K562 (cell line): ENCODE data around the gene SCUBE1. TPM values are rescaled to one million over a fixed set of nuclear protein-coding genes. Genes with fewer than 3 reads are reported as not detected.

Experiments
- ATAC-seq: fragments of 200-7000 bp; cut with Tn5 transposase; 3 replicates; pipeline ENCODE4 v1.9.1; 2020; ENCODE audit warnings: moderate library complexity
- BruUV-seq: library from RNA; stranded (reverse); fragments of 400-500 nt; replicated peaks from 2 replicates; lab custom pipeline; 2021; lab: Mats Ljungman, UMichigan
- CTCF ChIA-PET: fragments of 300-600 bp; formaldehyde crosslinking; extraction: SDS; loops from one replicate; lab custom pipeline; 2021; ENCODE audit warnings: low intra/inter-chr PET ratio; lab: Yijun Ruan, JAX
- POLR2A ChIA-PET: fragments of 300-600, 350-650 bp; sonication (Branson Sonifier 250); formaldehyde crosslinking; extraction: SDS; loops from one replicate; lab custom pipeline; 2021; ENCODE audit warnings: antibody characterized with exemption, inconsistent platforms; lab: Yijun Ruan, JAX
- DNase-seq, 4 experiments: peaks; one replicate each; pipeline versions ENCODE4 v3.0.0 to v3.0.0-alpha.2; 2011 to 2018; ENCODE audit warnings: low spot score in 3 of 4, mixed read lengths in 3 of 4; ENCODE audit errors: extremely low read depth in 1 of 4
- FAIRE-seq: peaks from 2 replicates; lab custom pipeline; 2011; peaks lifted over from hg19 to GRCh38; lab: Jason Lieb, UNC
- H2AFZ ChIP-seq: 2 replicates; pipeline ENCODE4 v1.6.0; 2011; ENCODE audit warnings: low read depth, low read length, control low read depth, inconsistent platforms
- H3K27ac ChIP-seq: fragments of 200-600 bp; 3 replicates; pipeline ENCODE4 v1.8.0; 2011; ENCODE audit warnings: low read depth, mild to moderate bottlenecking, control low read depth, inconsistent platforms, low read length, moderate library complexity, mixed read lengths; ENCODE audit errors: extremely low read depth
- H3K27me3 ChIP-seq, 2 experiments: fragments of 300-600 bp in 1 of 2; 2 replicates in 1 of 2; 3 replicates in 1 of 2; pipeline versions ENCODE4 v1.6.0 to v1.8.0; 2011; ENCODE audit warnings: inconsistent platforms in 2 of 2, low read length in 2 of 2, mild to moderate bottlenecking in 1 of 2, mixed read lengths in 1 of 2, moderate library complexity in 1 of 2; ENCODE audit not compliant: control insufficient read depth in 2 of 2, insufficient read depth in 2 of 2
- H3K36me3 ChIP-seq: fragments of 300-600 bp; 3 replicates; pipeline ENCODE4 v1.8.0; 2011; ENCODE audit warnings: mild to moderate bottlenecking, low read length, inconsistent platforms; ENCODE audit not compliant: control insufficient read depth, insufficient read depth
- H3K4me1 ChIP-seq, 2 experiments: fragments of 200-600 bp in 1 of 2; replicated peaks in 1 of 2; 2 replicates in 1 of 2; 3 replicates in 1 of 2; pipeline versions ENCODE4 v1.5.1 to v1.8.0; 2011; ENCODE audit warnings: inconsistent platforms in 2 of 2, low read length in 2 of 2, mild to moderate bottlenecking in 1 of 2, mixed read lengths in 1 of 2, moderate library complexity in 1 of 2; ENCODE audit not compliant: control insufficient read depth in 2 of 2, insufficient read depth in 2 of 2
- H3K4me2 ChIP-seq: 2 replicates; pipeline ENCODE4 v1.6.1; 2011; ENCODE audit warnings: low read length, control low read depth, inconsistent platforms, mixed read lengths; ENCODE audit not compliant: insufficient read depth
- H3K4me3 ChIP-seq: fragments of 200-600 bp; sonication (generic), shearing (Covaris generic); 2 replicates; pipeline ENCODE4 v1.5.1; 2016; ENCODE audit warnings: control low read depth, inconsistent platforms
- H3K79me2 ChIP-seq: fragments of 200-600 bp; 3 replicates; pipeline ENCODE4 v1.8.0; 2011; ENCODE audit warnings: low read length, inconsistent platforms; ENCODE audit not compliant: control insufficient read depth, insufficient read depth
- H3K9ac ChIP-seq, 2 experiments: 2 replicates each; pipeline versions ENCODE4 v1.6.0 to v1.6.1; 2011; ENCODE audit warnings: low read depth in 2 of 2, low read length in 2 of 2, control low read depth in 1 of 2, inconsistent platforms in 1 of 2, mild to moderate bottlenecking in 1 of 2, mixed read lengths in 1 of 2; ENCODE audit not compliant: insufficient read depth in 1 of 2
- H3K9me1 ChIP-seq: one replicate; pipeline ENCODE4 v1.6.0; 2011; ENCODE audit warnings: inconsistent platforms, mild to moderate bottlenecking, low read length, moderate library complexity; ENCODE audit not compliant: control insufficient read depth, insufficient read depth
- H3K9me3 ChIP-seq: replicated peaks from 2 replicates; pipeline ENCODE4 v1.5.1; 2011; ENCODE audit warnings: low read depth, low read length, inconsistent platforms; ENCODE audit not compliant: control insufficient read depth, insufficient read depth
- H4K20me1 ChIP-seq: replicated peaks from 2 replicates; pipeline ENCODE4 v1.6.1; 2011; ENCODE audit warnings: low read length, inconsistent platforms, mixed read lengths; ENCODE audit not compliant: control insufficient read depth, insufficient read depth
- ATF4 ChIP-seq: fragments of 450-650 bp; formaldehyde crosslinking; IDR thresholded peaks from 2 replicates; pipeline ENCODE4 v1.4.0; 2022; ENCODE audit warnings: mild to moderate bottlenecking, moderate library complexity
- BMI1 ChIP-seq: fragments of 150-350 bp; IDR thresholded peaks from 2 replicates; pipeline ENCODE4 v1.6.1; 2014; ENCODE audit warnings: low read length
- CBX5 ChIP-seq: IDR thresholded peaks from 2 replicates; pipeline ENCODE4 v1.6.1; 2014; ENCODE audit warnings: low read depth, borderline replicate concordance
- ESRRA ChIP-seq: fragments of 450-650 bp; IDR thresholded peaks from 2 replicates; pipeline ENCODE4 v1.6.1; 2014; ENCODE audit warnings: low read depth, mild to moderate bottlenecking, moderate library complexity, borderline replicate concordance
- ILF3 ChIP-seq: fragments of 450-650 bp; IDR thresholded peaks from 2 replicates; pipeline ENCODE4 v1.6.1; 2018; ENCODE audit warnings: antibody characterized with exemption, mild to moderate bottlenecking, moderate library complexity, borderline replicate concordance
- MCM3 ChIP-seq: fragments of 450-650 bp; IDR thresholded peaks from 2 replicates; pipeline ENCODE4 v1.6.1; 2016
- MECOM ChIP-seq: fragments of 250-450 bp; sonication (Bioruptor Pico); IDR thresholded peaks from 2 replicates; pipeline ENCODE4 v1.8.0; 2022; ENCODE audit warnings: inconsistent platforms
- NCOR1 ChIP-seq: fragments of 450-650 bp; IDR thresholded peaks from 2 replicates; pipeline ENCODE4 v1.6.1; 2016; ENCODE audit warnings: mild to moderate bottlenecking, moderate library complexity
- SLC30A9 ChIP-seq: fragments of 250-450 bp; sonication (Bioruptor Pico); IDR thresholded peaks from 2 replicates; pipeline ENCODE4 v1.8.0; 2022; ENCODE audit warnings: mild to moderate bottlenecking, moderate library complexity
- TCF7 ChIP-seq: sonication (generic); IDR thresholded peaks from 2 replicates; pipeline ENCODE4 v1.6.1; 2016; ENCODE audit warnings: antibody characterized with exemption, borderline replicate concordance
- ZFPM2 ChIP-seq: fragments of 250-450 bp; sonication (Bioruptor Pico); IDR thresholded peaks from 2 replicates; pipeline ENCODE4 v1.5.1; 2022; ENCODE audit warnings: mild to moderate bottlenecking
- ZNF134 ChIP-seq: fragments of 250-450 bp; sonication (Bioruptor Pico); conservative IDR thresholded peaks from 2 replicates; pipeline ENCODE4 v1.4.0; 2020
- ZNF551 ChIP-seq: fragments of 250-450 bp; sonication (Bioruptor Pico); IDR thresholded peaks from 2 replicates; pipeline ENCODE4 v1.5.0; 2021; ENCODE audit warnings: mild to moderate bottlenecking, moderate library complexity
- WGBS: fragments of 100-300 bp; shearing (Covaris generic); methylation state at CpG from one replicate; pipeline ENCODE4 v1.1.6; 2016; ENCODE audit warnings: low coverage, mixed read lengths; ENCODE audit not compliant: insufficient coverage; ENCODE audit errors: missing lambda C conversion rate; 5-methylcytosine and 5-hydroxymethylcytosine counted together
- in situ Hi-C: fragments of 300-500 bp; cut with MboI; formaldehyde crosslinking; loops from 4 replicates; pipeline ENCODE4 v1.15.0; 2018; ENCODE audit warnings: inconsistent platforms, mixed read lengths
- intact Hi-C: fragments of 100-400 bp; cut with micrococcal nuclease; formaldehyde crosslinking; loops from 2 replicates; pipeline ENCODE4 v1.14.2; 2022
- polyA plus RNA-seq, 8 experiments: library from polyadenylated mRNA; depleted of rRNA in 4 of 8; stranded (reverse) in 5 of 8; unstranded in 3 of 8; fragments of >200 nt; fragmentation: Nextera tagmentation in 2 of 8; fragmentation: Illumina TruSeq in 1 of 8; extraction: Ambion mirVana in 2 of 8; extraction: Trizol in 1 of 8; gene quantifications; 2 replicates each; pipeline versions ENCODE4 v1.2.1 to v1.2.3, GENCODE V29; 2011 to 2014; ENCODE audit warnings: inconsistent platforms in 1 of 8, missing spikeins in 1 of 8
- total RNA-seq, 7 experiments: library from RNA; depleted of rRNA in 6 of 7; stranded (reverse); fragments of >200 nt in 6 of 7; fragmentation: Illumina TruSeq in 2 of 7; extraction: Trizol in 2 of 7; gene quantifications; 2 replicates each; pipeline versions ENCODE4 v1.2.1 to v1.2.3, GENCODE V29; 2011 to 2021; ENCODE audit warnings: low replicate concordance in 1 of 7
- TF ChIP-seq, protein P1 (sequence below): sonication (generic); formaldehyde crosslinking; IDR thresholded peaks from 2 replicates; pipeline ENCODE4 v1.8.0; 2022; ENCODE audit warnings: missing genetic modification reagents, mild to moderate bottlenecking, borderline replicate concordance

The SCUBE1 gene
- total and polyA plus RNA-seq, 9 of the 15 experiments (the other 6 are each of a cell fraction or from before 2014, with no cell fraction given), result 0.03 to 0.47 (median 0.29) TPM; not detected in 6

GRCh38 chr22:43243324-43243723, 99.8 kb downstream of the SCUBE1 start:
- Histone ChIP-seq H3K27ac (no peak overlapping the region), H3K4me1 (peaks cover 0 to 41% of the 10 kb centered on the region in 2 experiments; a peak in 2 of 5 replicates), H4K20me1 (no peaks in the 10 kb centered on the region), H3K36me3 (no peaks in the 10 kb centered on the region), H3K4me3 (no peak overlapping the region), H3K4me2 (no peak overlapping the region), H2AFZ (no peak overlapping the region), H3K79me2 (no peaks in the 10 kb centered on the region), H3K9ac (no peak overlapping the region), H3K27me3 (peaks cover 0 to 18% of the 10 kb centered on the region in 2 experiments; a peak in 2 of 5 replicates), H3K9me3 (no peaks in the 10 kb centered on the region), H3K9me1 (no peaks in the 10 kb centered on the region)
- intact Hi-C loops, result no loop called here
- DNase-seq (no peak), FAIRE-seq (no peak), ATAC-seq (no peak)
- in situ Hi-C loops, result no loop called here
- CTCF ChIA-PET, result no interaction called here
- WGBS, result 47% methylated on average over 6 of the region's 12 CpGs
- POLR2A ChIA-PET, result interaction anchor here (1.5 kb wide), 1 partner anchor 12 kb away, joined by 4 read pairs; no protein-coding TSS in a partner anchor
- TF ChIP-seq TCF7 (no peak), BMI1 (no peak)
- BruUV-seq, result no TSS peak

GRCh38 chr22:43242627-43243026, 100.5 kb downstream of the SCUBE1 start:
- H3K4me1 ChIP-seq, result peaks cover 0 to 43% of the 10 kb centered on the region in 2 experiments; a peak in 2 of 5 replicates
- no peaks in the 10 kb centered on the region for H3K79me2 ChIP-seq
- no TSS peak for BruUV-seq
- intact Hi-C loops, result no loop called here
- H2AFZ ChIP-seq, result no peak overlapping the region
- no peak overlapping the region for H3K9ac ChIP-seq
- no peaks in the 10 kb centered on the region for H4K20me1 ChIP-seq
- in situ Hi-C loops, result no loop called here
- H3K36me3 ChIP-seq, result no peaks in the 10 kb centered on the region
- H3K4me3 ChIP-seq, result no peak overlapping the region
- H3K27me3 ChIP-seq, result peaks cover 0 to 12% of the 10 kb centered on the region in 2 experiments; a peak in 2 of 5 replicates
- 22% methylated on average over 2 of the region's 6 CpGs for WGBS
- no peak overlapping the region for H3K27ac ChIP-seq
- POLR2A ChIA-PET, result no interaction called here
- no peak for ATAC-seq
- FAIRE-seq, result no peak
- no peak overlapping the region for H3K4me2 ChIP-seq
- no peaks in the 10 kb centered on the region for H3K9me1 ChIP-seq
- DNase-seq, result no peak
- CTCF ChIA-PET, result no interaction called here
- H3K9me3 ChIP-seq, result no peaks in the 10 kb centered on the region
- no peak for TF ChIP-seq CBX5
- TF ChIP-seq ATF4 (CRISPR knock-in tag), result no peak
- no peak for TF ChIP-seq ZNF134 (CRISPR knock-in tag)
- TF ChIP-seq MCM3, result no peak
- TF ChIP-seq ZFPM2 (CRISPR knock-in tag), result no peak
- TF ChIP-seq, protein P1, sequence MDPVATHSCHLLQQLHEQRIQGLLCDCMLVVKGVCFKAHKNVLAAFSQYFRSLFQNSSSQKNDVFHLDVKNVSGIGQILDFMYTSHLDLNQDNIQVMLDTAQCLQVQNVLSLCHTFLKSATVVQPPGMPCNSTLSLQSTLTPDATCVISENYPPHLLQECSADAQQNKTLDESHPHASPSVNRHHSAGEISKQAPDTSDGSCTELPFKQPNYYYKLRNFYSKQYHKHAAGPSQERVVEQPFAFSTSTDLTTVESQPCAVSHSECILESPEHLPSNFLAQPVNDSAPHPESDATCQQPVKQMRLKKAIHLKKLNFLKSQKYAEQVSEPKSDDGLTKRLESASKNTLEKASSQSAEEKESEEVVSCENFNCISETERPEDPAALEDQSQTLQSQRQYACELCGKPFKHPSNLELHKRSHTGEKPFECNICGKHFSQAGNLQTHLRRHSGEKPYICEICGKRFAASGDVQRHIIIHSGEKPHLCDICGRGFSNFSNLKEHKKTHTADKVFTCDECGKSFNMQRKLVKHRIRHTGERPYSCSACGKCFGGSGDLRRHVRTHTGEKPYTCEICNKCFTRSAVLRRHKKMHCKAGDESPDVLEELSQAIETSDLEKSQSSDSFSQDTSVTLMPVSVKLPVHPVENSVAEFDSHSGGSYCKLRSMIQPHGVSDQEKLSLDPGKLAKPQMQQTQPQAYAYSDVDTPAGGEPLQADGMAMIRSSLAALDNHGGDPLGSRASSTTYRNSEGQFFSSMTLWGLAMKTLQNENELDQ (CRISPR knock-in tag), result no peak
- no peak for TF ChIP-seq NCOR1
- TF ChIP-seq ESRRA, result no peak
- no peak for TF ChIP-seq ZNF551 (CRISPR knock-in tag)
- TF ChIP-seq MECOM (CRISPR knock-in tag), result no peak
- no peak for TF ChIP-seq SLC30A9 (CRISPR knock-in tag)
- TF ChIP-seq ILF3, result no peak
